ENCODE results near the gene KRT79. TPM values are rescaled to one million over a fixed set of nuclear protein-coding genes. Genes with fewer than 3 reads are reported as not detected.

Gene KRT79
- total and polyA plus RNA-seq, 9 of the 15 experiments (the other 6 are each of a cell fraction or from before 2014, with no cell fraction given): 0.03 to 2.3 (median 0.23) TPM; not detected in 2

- TF ChIP-seq RERE (CRISPR knock-in tag; IDR thresholded peaks at IDR 0.05; ENCODE audit: borderline replicate concordance): no peak
These were observed 8.2 kb downstream of the KRT79 start (continued) for GRCh38 chr12:52825961-52826360.

DNA sequence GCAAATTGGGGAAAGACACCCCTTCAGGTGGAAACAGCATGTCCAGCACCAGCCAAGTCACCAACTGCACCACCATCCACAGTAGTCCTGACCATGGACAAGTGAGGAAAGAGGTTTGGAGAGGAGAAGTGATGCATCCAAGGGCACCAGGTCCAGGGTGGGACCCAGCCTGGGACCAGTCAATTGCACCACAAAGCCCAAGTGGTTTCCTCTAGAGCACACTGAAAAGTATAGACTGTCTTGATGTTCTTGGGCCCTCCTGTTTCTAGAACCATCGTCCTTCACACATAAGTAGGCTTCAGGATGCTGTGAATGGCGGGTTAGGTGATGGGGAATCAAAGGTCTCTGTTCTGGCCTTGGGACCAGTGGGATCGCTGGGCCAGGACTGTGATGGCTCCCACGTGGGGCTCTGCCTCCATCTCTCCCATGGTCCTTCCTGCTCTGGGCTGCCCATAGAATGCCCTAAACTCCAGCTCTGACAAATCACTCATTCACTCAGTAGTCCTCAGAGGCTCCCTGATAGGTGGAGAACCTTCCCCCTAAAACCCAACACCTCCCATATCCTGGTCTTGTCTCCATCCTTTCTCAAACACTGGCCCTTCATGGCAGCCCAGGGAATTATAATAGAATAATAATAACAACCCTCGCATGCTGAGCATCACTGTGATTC, 9.2 kb downstream of the KRT79 start:
- WGBS (ENCODE audit: insufficient coverage, low coverage, missing lambda C conversion rate): 2% methylated on average over 5 of the region's 5 CpGs
- CTCF ChIA-PET (ENCODE audit: low intra/inter-chr PET ratio): no interaction called here
- H3K79me2 ChIP-seq (ENCODE audit: control insufficient read depth, insufficient read depth, low read length): no peaks in the 10 kb centered on the region
- H2AFZ ChIP-seq (ENCODE audit: low read depth, low read length): no peak overlapping the region
- H4K20me1 ChIP-seq (replicated peaks; ENCODE audit: control insufficient read depth, insufficient read depth, low read length): no peaks in the 10 kb centered on the region; the same call in 1 of the 2 replicates
- POLR2A ChIA-PET: interaction anchor here (1.2 kb wide), 1 partner anchor 10 kb away, joined by 3 read pairs; no protein-coding TSS in a partner anchor
- no peaks in the 10 kb centered on the region for H3K9me1 ChIP-seq (ENCODE audit: control insufficient read depth, insufficient read depth, low read length)
- intact Hi-C loops (cut with micrococcal nuclease): no loop called here
- no peak overlapping the region for H3K9ac ChIP-seq (ENCODE audit: insufficient read depth in 1 of 2, low read depth in 2 of 2, low read length in 2 of 2)
- ATAC-seq (no peak), FAIRE-seq (no peak), DNase-seq (ENCODE audit: extremely low read depth in 1 of 4, low spot score in 3 of 4) (no peak)
- in situ Hi-C loops (cut with MboI): no loop called here
- H3K9me3 ChIP-seq (replicated peaks; ENCODE audit: control insufficient read depth, insufficient read depth, low read depth, low read length): no peaks in the 10 kb centered on the region
- H3K4me3 ChIP-seq: no peak overlapping the region
- no peaks in the 10 kb centered on the region for H3K4me1 ChIP-seq (replicated peaks in 1 of 2; ENCODE audit: control insufficient read depth in 2 of 2, insufficient read depth in 2 of 2, low read length in 2 of 2)
- no peak overlapping the region for H3K4me2 ChIP-seq (ENCODE audit: insufficient read depth, low read length)
- peaks cover 31 to 72% of the 10 kb centered on the region in 2 experiments; a peak in 4 of 5 replicates for H3K27me3 ChIP-seq (ENCODE audit: control insufficient read depth in 2 of 2, insufficient read depth in 2 of 2, low read length in 2 of 2)
- H3K27ac ChIP-seq (ENCODE audit: extremely low read depth, low read depth, low read length): no peak overlapping the region
- H3K36me3 ChIP-seq (ENCODE audit: control insufficient read depth, insufficient read depth, low read length): no peaks in the 10 kb centered on the region
- no TSS peak for BruUV-seq (replicated peaks)
- TF ChIP-seq RREB1 (CRISPR knock-in tag; IDR thresholded peaks at IDR 0.05) (no peak), MTA2 (IDR thresholded peaks at IDR 0.05; ENCODE audit: low read depth) (no peak), RNF219 (CRISPR knock-in tag; IDR thresholded peaks at IDR 0.05) (no peak), NCOR1 (IDR thresholded peaks at IDR 0.05) (no peak), PCBP1 (IDR thresholded peaks at IDR 0.05; ENCODE audit: low read depth, low read length, poor library complexity, severe bottlenecking) (no peak)

Data from K562 (cell line).